Superior temporal gyrus (tissue), 1 donor: ENCODE results near the gene USP38.
"Not testable (repeated sequence)": the region's sequence is repeated elsewhere in the genome, so short reads cannot be mapped to it uniquely, and the experiment has no call there.

Experiments used
- DNase-seq: peaks from one replicate; pipeline ENCODE4 v3.0.0-alpha.2; 2016; ENCODE audit errors: extremely low spot score

The USP38 gene

DNA sequence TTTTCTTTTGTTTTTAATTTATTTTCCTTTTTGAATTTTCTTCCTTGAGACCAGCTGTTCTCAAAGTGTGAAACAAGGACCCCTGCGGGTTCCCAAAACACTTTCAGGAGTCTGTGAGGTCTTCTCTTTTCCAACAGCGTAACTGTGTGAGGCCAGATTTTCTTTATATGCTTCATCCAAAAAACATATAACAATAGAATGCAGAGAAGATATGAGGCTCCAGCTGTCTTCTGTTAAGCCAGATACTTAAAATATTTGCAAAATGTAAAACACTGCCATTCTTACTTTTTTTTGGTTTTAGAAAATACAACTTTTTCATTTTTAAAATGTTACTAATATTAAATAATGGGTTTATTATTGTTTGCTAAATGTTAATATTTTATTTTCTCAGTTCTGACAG is 27.8 kb downstream of the USP38 start:
- no peak for DNase-seq

DNA sequence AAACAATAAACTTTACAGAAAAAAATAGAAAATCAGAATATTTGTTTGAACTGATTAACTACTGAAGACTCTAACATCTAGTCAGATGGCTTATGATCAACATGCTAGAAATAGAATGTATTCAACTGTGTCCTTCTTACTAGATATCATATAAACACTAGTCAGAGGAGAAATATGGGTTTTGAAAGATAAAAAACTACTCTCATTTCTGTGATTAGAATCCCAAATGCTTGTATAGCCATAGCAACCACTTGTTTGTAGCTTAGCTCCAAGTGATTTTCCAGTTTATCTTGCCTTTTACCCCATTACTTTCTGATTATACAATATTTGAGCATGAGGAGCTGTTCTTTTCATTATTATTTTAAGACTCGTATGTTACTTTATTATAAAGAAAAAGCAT is 31.2 kb downstream of the USP38 start:
- DNase-seq: no peak

DNA sequence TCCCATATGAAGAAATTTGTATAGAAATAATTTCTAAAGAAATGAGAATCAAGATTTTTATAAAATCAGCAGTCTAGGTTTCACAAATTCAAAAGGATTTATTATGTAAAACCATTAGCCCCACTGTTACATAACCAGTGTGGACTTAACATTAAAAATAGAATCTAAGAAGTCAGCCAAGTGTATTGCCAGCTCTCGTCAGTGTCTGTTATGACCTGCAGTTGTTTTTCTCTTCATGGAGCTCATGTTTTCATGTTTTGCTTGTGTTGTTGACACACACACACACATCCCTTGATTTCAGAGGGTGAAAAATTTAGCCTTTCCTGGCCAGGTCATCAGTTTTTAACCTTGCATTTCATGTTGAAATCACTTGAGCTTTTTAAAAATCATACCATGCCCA is 39.5 kb downstream of the USP38 start:
- DNase-seq: no peak

DNA sequence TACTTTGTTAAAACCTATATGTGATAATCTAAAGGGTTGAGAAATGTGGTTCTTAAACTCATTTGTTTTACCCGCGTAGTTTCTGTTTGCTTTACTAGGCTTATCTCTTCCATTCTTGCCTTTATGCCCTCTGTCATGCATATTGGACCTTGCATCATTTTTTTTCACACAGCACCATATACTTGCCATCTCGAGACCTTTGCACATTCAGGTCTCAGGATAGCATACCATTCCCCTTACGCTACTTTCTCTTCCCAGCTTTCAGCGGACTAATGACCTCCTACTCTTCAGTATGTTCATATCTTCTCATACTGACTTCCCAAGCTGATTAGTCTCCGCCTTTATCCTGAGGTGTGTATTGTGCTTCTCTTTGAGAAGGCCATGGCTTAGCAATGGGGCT is 40.5 kb downstream of the USP38 start:
- DNase-seq: no peak

DNA sequence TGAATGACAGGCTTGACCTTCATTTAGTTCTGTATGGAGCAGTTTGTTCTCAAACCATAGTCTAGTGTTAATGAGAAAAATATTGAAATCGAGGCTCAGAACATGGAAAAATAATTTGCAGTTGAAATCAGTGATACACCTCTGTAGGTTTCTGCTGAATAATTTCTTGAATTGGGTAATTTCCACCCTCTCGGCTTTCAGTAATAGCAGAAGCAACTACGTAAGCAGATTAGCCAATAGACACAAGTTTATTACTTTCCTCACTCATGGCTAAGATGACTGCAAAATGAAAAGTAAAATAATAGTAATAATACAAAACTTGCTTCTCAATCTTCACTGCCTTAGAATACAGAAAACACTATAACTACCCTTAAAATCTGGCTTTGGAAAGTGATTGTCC is 46.0 kb downstream of the USP38 start:
- no peak for DNase-seq

DNA sequence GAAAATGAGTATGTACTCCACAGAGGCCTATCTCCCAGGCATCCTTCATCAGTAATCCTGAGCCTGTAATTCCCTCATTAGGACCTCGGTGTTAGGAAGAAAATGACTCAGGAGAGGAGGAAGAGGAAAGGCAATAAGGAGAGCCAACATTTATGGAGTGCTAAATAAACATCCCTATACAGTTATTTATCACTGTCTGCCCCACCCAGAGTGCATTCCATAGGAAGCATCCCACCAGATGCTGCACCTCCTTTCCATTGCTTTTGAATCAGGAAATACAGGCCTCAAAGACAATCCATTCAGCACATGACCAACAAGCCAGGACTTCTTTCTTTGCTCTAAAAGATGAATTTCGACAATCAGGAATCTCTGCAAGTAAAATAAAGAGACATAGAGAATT is 47.6 kb downstream of the USP38 start:
- DNase-seq: no peak

DNA sequence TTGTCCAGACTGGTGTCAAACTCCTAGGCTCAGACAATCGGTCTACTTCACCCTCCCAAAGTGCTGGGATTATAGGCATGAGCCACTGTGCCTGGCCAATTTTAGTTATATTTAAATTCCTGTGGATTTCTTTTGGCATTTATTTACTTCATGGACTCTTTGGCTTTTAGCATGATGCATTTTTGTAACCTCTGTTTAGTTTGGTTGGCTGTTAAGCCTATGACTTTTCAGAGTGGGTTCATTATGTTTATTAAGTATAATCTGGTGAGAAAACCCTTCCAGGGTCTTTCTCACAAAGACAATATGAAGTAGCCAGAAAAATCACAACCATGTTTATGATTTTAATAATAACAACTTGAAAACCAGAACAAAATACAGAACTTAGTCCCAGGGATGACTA is 49.4 kb downstream of the USP38 start:
- DNase-seq: no peak

DNA sequence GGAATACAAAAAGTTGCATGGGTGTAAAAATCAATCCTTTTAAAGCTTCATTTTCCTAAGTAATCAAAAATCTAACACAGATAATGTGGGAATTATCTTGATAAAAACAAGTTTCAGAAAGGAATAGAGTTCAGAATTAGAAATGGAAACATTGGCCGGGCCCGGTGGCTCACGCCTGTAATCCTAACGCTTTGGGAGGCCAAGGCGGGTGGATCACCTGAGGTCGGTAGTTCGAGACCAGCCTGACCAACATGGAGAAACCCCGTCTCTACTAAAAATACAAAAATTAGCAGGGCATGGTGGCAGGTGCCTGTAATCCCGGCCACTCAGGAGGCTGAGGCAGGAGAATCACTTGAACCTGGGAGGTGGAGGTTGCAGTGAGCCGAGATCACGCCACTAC is 52.5 kb downstream of the USP38 start:
- not testable (repeated sequence) for DNase-seq

DNA sequence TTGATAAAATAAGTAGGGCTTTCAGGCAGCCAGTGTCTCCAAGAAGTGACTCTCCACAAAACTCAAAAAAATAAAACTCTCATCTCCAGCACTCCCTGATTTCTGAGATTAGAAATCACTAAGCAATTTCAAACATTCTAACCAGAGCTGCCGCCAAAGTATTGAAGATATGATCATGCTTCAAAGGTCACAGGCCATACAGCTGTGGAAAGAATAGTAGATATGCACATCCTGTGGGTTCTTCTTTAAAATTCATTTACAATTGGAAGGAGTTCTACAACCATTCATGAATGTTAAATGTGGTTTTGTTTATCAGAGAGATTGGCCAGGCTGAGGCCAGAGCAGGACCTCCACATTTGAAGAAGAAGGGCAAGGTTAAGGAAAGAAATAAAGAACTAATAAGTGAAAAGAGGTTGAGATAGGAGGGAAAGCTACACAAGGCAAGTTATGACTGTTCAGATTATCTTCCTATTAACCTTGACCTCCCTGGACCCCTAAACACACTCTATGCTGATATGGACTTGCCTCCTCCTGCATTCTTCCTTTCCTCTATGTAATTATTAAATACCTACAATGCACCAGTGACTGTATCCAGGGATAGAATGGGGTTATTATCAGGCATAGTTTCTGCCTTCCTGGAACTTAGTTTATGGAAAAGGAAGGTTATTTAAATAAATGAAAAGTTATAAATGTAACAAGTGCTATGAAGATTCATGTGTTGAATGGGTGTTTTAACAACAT is 56.4 kb downstream of the USP38 start:
- DNase-seq: no peak

DNA sequence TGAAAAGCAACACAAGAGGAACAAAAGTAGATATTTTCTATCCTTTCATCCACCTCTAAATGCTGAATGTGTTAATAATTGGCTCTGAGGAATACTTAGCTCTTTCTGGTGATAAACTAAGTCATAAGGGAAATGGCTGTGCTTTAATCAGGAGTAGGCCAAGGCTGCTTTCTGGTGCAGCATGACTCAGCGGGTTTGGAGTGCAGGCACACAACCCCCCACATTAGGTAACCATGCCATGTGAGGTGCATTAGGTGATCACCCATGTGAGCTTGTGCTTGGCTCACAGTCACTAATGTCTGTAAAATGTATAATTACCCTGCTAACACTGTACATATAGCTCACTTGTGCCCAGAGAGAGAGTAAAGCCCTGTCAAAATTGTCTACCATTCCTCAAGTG is 57.2 kb downstream of the USP38 start:
- no peak for DNase-seq

DNA sequence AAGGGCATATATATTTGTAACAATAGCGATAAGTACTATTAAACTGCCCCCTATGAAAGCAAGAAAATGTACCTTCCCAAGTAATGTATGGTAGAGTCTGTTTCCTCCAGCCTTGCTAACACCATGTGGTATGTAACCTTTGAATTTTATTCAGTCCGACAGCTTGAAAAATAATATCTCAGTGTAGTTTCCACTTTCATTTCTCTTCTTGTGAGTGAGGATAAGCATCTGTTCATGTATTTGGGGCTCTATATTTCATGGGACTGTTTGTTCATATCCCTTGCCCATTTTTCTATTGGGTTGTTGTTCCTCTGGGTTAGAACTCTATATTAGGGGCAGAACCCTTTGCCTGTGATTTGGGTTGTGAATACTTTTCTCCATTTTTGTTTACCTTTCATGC is 58.3 kb downstream of the USP38 start:
- no peak for DNase-seq

DNA sequence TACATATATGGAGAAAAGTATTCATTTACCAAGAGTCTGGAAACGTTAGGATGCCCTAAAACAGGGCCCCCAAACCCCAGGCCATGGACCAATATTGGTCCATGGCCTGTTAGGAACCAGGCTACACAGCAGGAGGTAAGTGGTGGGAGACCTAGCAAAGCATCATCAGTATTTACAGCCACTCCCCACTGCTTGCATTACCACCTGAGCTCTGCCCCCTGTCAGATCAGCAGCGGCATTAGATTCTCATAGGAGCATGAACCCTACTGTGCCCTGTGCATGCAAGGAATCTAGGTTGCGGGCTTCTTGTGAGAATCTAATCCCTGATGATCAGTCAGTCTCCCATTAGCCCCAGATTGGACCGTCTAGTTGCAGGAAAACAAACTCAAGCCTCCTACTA is 62.3 kb downstream of the USP38 start:
- DNase-seq: no peak

DNA sequence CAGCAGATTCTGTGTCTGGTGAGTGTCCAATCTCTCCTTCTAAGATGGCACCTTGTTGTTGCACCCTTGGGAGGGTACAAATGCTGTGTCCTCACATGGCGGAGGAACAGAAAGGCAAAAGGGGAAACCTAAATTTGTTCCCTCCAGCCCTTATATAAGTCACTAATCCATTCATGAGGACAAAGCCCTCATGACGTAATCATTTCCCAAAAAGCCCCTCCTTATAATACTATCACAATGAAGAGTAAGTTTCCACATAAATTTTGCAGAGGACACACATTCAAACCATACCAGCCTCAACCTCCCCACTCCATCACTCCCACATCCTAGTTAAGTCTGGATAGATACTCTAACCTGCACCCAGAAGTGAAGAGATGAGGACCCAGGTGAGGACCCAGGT is 63.1 kb downstream of the USP38 start:
- no peak for DNase-seq

DNA sequence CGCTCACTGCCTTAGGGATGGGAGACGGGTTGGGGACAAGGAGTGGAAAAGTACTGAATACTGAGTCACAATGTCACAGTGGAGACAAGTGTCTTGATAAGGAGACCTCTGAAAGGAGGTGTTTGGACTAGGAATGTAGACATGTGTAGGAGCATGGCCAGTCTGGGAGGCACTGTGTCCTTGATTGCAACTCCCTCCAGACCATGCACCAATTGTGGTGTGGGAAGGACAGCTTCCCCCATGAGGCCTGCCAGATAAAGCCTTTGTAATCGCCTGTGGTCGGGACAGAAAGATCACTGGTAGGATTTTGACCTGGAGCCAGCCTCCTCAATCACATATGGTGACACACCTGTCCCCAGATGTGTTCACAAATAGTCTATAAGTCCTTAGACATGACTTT is 64.1 kb downstream of the USP38 start:
- DNase-seq: no peak

DNA sequence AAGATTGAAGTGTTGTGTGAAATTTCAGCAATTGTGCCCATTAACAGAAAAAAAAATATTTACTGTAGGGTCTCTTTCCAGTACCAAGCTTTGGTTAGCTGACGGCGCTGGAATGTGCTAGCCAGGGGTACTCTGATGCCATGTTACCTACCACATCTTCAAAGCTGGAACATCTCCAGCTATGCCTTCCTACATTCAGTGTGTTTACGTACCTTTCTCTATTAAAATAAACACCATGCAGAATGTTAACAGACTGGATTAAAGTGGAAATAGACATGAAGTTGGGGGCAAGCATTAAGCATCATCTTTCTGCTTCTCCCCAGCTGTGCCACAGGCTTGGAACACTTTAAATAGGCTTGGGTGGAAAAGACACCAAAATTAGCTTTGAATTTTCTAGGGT is 65.9 kb downstream of the USP38 start:
- DNase-seq: no peak

DNA sequence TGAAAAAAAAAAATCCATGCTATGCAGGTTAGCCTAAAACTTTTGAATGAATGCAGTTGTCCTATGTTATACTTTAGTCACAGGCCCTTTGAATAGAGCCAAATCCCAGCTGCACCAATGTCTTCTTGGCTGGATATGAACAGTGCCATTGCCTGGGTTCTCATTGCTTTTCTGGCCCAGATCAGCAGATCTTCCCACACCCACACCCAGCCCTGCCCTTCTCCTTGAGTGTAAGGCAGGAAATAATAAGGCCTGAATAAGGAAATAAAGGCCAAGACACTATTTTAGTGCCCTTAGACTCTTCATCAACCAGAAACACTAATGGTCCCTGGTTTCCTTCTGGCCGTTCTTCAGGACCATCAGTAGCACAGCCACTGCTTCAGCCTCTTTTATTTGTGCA is 66.6 kb downstream of the USP38 start:
- no peak for DNase-seq

DNA sequence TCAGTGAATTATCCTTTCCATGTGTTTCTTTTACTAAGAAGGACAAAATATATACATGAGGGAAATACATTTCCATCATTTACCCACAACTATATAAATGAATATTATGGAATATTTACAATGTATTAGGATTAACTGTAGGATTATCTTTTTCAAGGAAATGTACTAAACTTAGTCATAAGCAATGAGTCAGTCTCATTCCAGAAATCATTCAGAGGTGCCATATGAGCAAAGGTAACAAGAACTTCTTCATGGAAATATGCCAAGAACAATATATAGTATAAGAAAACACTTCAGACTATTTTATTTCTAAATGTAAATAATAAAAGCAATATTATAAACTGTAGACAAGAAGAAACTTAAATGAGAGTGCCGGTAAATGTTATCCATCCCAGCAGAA is 67.1 kb downstream of the USP38 start:
- no peak for DNase-seq

DNA sequence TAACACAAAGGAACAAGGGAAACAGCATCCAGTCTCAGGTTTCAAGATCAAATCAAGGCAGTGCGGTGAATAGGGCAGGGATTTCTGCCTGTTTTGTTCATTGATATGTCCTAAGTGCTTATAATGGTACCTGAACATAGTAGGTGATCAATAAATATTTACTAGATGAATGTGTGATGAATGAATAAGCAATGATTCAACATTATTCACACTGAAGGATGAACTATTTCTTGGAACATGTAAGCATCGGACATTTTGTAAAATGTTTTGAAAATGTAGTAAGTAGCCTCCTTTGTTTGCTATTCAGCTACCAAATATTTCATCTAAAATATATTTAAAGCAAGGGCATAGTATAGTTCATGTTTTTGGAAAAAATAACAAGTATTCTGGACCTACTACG is 67.8 kb downstream of the USP38 start:
- no peak for DNase-seq

DNA sequence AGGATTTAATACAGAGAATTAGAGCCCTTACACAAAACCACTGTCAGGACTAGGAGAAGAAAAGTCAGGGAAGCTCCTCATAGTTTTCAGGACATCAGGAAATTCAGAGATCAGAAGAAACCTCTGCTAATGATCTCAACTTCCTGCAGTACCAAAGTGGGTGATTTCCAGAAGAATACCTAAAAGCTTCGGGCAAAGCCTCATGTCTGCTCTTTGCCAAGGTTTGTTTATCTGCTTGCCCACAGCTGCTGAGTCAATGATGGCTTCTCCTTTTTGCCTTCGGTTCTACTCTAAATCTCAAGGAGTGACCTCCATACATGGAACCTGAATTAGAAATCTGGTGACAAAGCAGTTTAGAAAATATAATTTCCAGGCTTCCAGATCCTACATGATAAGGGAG is 68.4 kb downstream of the USP38 start:
- no peak for DNase-seq

DNA sequence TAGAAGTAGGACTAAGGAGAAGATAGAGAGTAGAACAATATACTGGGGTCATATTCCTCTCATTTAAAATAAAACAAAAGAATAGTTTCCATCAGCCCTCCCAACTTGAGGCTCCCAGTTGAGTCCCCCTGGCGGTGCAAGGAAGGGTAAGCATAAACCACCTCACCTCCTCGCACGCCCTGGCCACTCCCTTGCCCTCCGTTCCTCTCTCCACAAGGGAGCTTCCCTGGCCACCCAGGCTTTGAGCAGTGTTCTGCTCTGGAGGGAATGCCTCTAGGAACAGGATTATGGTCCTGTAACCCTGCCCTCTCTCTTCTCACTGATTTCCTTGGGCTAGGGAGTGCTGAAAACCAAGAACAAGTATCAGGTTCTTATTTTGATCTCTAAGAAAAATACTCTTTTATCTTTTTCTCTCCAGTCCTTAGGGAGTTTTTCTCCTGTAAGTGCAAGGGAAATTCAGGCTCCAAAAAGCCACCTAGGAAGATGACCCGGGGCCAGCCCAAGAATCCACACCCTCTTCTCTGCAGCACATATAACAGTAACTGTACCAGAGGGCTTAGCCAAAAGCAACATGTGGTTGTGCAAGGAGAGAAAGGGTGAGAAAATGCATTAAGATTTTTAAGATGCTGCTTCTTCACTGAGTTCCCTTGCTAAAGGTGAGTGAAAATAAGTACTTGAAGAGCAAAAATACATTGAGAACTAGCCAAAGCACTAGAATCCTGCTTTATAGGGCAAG is 69.9 kb downstream of the USP38 start:
- DNase-seq: no peak

DNA sequence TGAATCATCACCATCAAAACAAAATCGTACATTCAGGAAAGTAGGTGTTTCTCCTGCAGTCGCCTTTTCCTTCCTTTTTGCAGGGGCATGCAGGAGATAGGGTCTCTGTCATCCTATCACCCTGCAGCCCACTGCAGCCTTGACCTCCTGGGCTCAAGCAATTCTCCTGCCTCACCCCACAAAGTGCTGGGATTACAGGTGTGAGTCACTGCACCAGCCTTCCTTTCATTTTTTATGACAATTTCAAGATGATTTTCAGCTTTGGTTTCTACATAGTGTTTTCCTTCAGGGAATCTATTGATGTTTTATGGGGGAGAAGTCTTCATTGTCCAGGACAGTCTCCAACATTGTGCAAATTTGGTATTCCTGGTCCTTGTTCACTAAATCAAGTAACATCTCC is 71.7 kb downstream of the USP38 start:
- no peak for DNase-seq

DNA sequence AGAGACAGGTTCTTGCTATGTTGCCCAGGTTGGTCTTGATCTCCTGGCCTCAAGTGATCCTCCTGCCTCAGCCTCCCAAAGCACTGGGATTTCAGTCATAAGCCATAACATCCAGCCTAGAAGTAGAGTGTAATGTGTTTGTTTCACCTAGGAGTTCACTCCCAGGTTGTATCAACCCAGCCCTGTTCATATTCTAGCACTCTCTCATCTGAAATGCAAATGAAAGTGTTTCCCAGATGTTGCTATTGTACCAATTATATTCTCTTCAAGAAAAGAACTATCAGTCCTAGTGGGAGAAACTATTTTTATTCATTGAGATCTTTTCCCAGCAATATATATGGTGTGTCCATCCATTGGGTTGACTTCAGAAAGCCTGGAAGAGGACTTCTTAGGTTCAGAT is 72.6 kb downstream of the USP38 start:
- DNase-seq: no peak

DNA sequence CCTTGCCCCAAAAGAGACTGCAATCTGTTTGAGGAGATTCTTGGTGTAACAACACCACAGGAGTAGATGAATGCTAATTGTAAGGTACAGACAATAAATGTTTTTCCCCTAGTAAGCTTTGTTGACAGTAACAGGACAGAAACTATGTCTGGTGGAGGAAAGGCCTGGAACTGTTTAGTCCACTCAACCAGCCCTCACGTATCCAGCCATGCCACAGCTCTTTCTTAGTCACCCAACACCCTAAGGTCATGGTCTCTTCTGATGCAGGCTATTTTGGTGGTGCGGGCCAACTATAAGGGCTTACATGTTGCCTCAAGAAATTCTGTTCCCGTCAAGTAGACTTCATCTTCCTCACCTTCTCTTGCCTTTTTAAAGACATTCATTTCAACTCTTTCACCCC is 76.0 kb downstream of the USP38 start:
- DNase-seq: no peak

DNA sequence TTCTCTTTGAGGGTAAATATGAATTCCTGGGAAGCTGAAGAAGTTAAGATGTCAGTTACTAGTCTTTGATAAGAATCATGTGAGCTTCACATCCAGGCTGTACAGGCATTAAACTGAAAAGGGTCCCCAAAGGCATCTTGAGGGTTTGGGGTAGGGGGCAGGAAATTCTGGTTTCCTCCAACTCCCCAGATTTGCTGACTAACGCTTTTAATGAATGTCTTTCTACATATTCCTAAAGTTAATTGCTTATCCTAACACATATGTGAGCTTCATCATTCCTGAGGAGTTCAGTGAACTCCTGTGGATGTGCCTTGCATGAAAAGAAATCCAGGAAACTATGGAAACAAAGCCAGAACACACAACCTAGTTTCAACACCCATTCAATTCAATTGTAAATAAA is 78.1 kb downstream of the USP38 start:
- no peak for DNase-seq
